Measurements from ENCODE around the gene WNT4.

WNT4 gene

GRCh38 chr1:22177354-22178003 lies 34.6 kb upstream of the WNT4 start:
- TF ChIP-seq SUZ12 (IDR thresholded peaks at IDR 0.05) (no peak), FOXM1 (IDR thresholded peaks at IDR 0.05; ENCODE audit: borderline replicate concordance) (no peak), TARDBP (IDR thresholded peaks at IDR 0.05) (no peak), ZNF384 (IDR thresholded peaks at IDR 0.05) (no peak), ARNT (IDR thresholded peaks at IDR 0.05) (no peak), L3MBTL2 (conservative IDR thresholded peaks at IDR 0.05) (no peak), CTBP1 (IDR thresholded peaks at IDR 0.05; ENCODE audit: borderline replicate concordance) (no peak), BHLHE40 (IDR thresholded peaks at IDR 0.05; ENCODE audit: borderline replicate concordance) (no peak), SP1 (IDR thresholded peaks at IDR 0.05) (no peak), HDGF (IDR thresholded peaks at IDR 0.05; ENCODE audit: borderline replicate concordance) (no peak), FOXA1 (IDR thresholded peaks at IDR 0.05) (no peak), FOXK2 (IDR thresholded peaks at IDR 0.05) (no peak), PKNOX1 (IDR thresholded peaks at IDR 0.05) (no peak), NFRKB (IDR thresholded peaks at IDR 0.05) (no peak), LEF1 (IDR thresholded peaks at IDR 0.05; ENCODE audit: borderline replicate concordance) (no peak), ELF4 (IDR thresholded peaks at IDR 0.05) (no peak)
- DNase-seq (ENCODE audit: extremely low spot score), result no peak
- CTCF ChIA-PET, result no interaction called here
- POLR2A ChIA-PET, result no interaction called here

GRCh38 chr1:22176258-22176657 lies 33.4 kb upstream of the WNT4 start:
- ChIA-PET POLR2A (no interaction called here), CTCF (no interaction called here)
- TF ChIP-seq FOXA1 (IDR thresholded peaks at IDR 0.05) (no peak), CTBP1 (IDR thresholded peaks at IDR 0.05; ENCODE audit: borderline replicate concordance) (no peak), LEF1 (IDR thresholded peaks at IDR 0.05; ENCODE audit: borderline replicate concordance) (no peak), NFRKB (IDR thresholded peaks at IDR 0.05) (no peak), L3MBTL2 (conservative IDR thresholded peaks at IDR 0.05) (no peak), HDGF (IDR thresholded peaks at IDR 0.05; ENCODE audit: borderline replicate concordance) (no peak), BHLHE40 (IDR thresholded peaks at IDR 0.05; ENCODE audit: borderline replicate concordance) (no peak), PKNOX1 (IDR thresholded peaks at IDR 0.05) (no peak), FOXK2 (IDR thresholded peaks at IDR 0.05) (no peak), SP1 (IDR thresholded peaks at IDR 0.05) (no peak)
- DNase-seq (ENCODE audit: extremely low spot score), result no peak

GRCh38 chr1:22174446-22175220 lies 31.7 kb upstream of the WNT4 start:
- no peak for DNase-seq (ENCODE audit: extremely low spot score)
- TF ChIP-seq NFRKB (IDR thresholded peaks at IDR 0.05) (no peak), HDGF (IDR thresholded peaks at IDR 0.05; ENCODE audit: borderline replicate concordance) (no peak), FOXK2 (IDR thresholded peaks at IDR 0.05) (no peak), FOXM1 (IDR thresholded peaks at IDR 0.05; ENCODE audit: borderline replicate concordance) (no peak), L3MBTL2 (conservative IDR thresholded peaks at IDR 0.05) (no peak), FOXA1 (IDR thresholded peaks at IDR 0.05) (no peak), ELF4 (IDR thresholded peaks at IDR 0.05) (no peak), ARNT (IDR thresholded peaks at IDR 0.05) (no peak), BHLHE40 (IDR thresholded peaks at IDR 0.05; ENCODE audit: borderline replicate concordance) (no peak), TARDBP (IDR thresholded peaks at IDR 0.05) (no peak), SUZ12 (IDR thresholded peaks at IDR 0.05) (no peak), ZNF384 (IDR thresholded peaks at IDR 0.05) (no peak), PKNOX1 (IDR thresholded peaks at IDR 0.05) (no peak), SP1 (IDR thresholded peaks at IDR 0.05) (no peak), LEF1 (IDR thresholded peaks at IDR 0.05; ENCODE audit: borderline replicate concordance) (no peak), CTBP1 (IDR thresholded peaks at IDR 0.05; ENCODE audit: borderline replicate concordance) (no peak)
- CTCF ChIA-PET, result no interaction called here
- POLR2A ChIA-PET, result no interaction called here

- POLR2A ChIA-PET, result no interaction called here
- no peak for TF ChIP-seq TARDBP (IDR thresholded peaks at IDR 0.05)
- no peak for TF ChIP-seq FOXM1 (IDR thresholded peaks at IDR 0.05; ENCODE audit: borderline replicate concordance)
- TF ChIP-seq ELF4 (IDR thresholded peaks at IDR 0.05), result no peak
- TF ChIP-seq CTBP1 (IDR thresholded peaks at IDR 0.05; ENCODE audit: borderline replicate concordance), result no peak
- no peak for TF ChIP-seq LEF1 (IDR thresholded peaks at IDR 0.05; ENCODE audit: borderline replicate concordance)
- TF ChIP-seq HDGF (IDR thresholded peaks at IDR 0.05; ENCODE audit: borderline replicate concordance), result no peak
- TF ChIP-seq FOXK2 (IDR thresholded peaks at IDR 0.05), result no peak
- TF ChIP-seq L3MBTL2 (conservative IDR thresholded peaks at IDR 0.05), result no peak
- CTCF ChIA-PET, result no interaction called here
- DNase-seq (ENCODE audit: extremely low spot score), result no peak
Measured at GRCh38 chr1:22171951-22172715, 29.2 kb upstream of the WNT4 start.

DNA sequence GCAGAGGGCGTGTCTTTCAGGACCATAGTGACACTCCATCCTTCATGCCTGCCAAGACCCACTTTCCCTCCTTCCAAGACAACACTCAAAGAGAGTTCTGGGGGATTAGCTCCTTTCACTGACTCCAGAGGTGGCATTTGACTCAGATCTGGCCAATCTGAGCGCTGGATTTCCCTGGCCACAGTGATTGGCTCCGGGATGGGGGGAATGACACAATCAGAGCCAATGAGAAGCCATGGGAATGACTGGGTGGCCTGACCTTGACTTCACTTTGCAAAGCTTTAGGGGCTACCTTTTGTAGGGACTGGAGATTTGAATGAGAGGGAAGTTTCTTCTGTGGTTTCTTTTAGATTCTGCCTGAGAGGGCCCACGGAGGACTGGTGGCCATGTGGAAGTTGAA lies 26.9 kb upstream of the WNT4 start:
- TF ChIP-seq NFRKB (IDR thresholded peaks at IDR 0.05) (no peak), FOXK2 (IDR thresholded peaks at IDR 0.05) (no peak), FOXM1 (IDR thresholded peaks at IDR 0.05; ENCODE audit: borderline replicate concordance) (no peak), ELF4 (IDR thresholded peaks at IDR 0.05) (no peak), L3MBTL2 (conservative IDR thresholded peaks at IDR 0.05) (no peak), ZNF384 (IDR thresholded peaks at IDR 0.05) (no peak), HDGF (IDR thresholded peaks at IDR 0.05; ENCODE audit: borderline replicate concordance) (no peak), SP1 (IDR thresholded peaks at IDR 0.05) (no peak), ARNT (IDR thresholded peaks at IDR 0.05) (no peak), SUZ12 (IDR thresholded peaks at IDR 0.05) (no peak), PKNOX1 (IDR thresholded peaks at IDR 0.05) (no peak), CTBP1 (IDR thresholded peaks at IDR 0.05; ENCODE audit: borderline replicate concordance) (no peak), LEF1 (IDR thresholded peaks at IDR 0.05; ENCODE audit: borderline replicate concordance) (no peak), BHLHE40 (IDR thresholded peaks at IDR 0.05; ENCODE audit: borderline replicate concordance) (no peak), TARDBP (IDR thresholded peaks at IDR 0.05) (no peak)
- ChIA-PET CTCF (no interaction called here), POLR2A (no interaction called here)
- no peak for DNase-seq (ENCODE audit: extremely low spot score)

Measured in HEK293T (cell line).